AG04450 (cell line): Measurements from ENCODE around the gene GRM8. TPM values are rescaled to one million over a fixed set of nuclear protein-coding genes. Genes with fewer than 3 reads are reported as not detected.

ENCODE experiments used
- CTCF ChIA-PET: fragments of 300-600, 350-600 bp; formaldehyde crosslinking; extraction: SDS; loops from one replicate; lab custom pipeline; 2022; ENCODE audit warnings: antibody characterized with exemption, inconsistent platforms; lab: Charles Lee
- POLR2A ChIA-PET: fragments of 350-600 bp; formaldehyde crosslinking; extraction: SDS; loops from one replicate; lab custom pipeline; 2021; ENCODE audit warnings: antibody characterized with exemption, inconsistent platforms; lab: Yijun Ruan, JAX
- DNase-seq: peaks from one replicate; pipeline ENCODE4 v3.0.0-alpha.2; 2011; ENCODE audit warnings: low read depth, low spot score
- H3K27ac ChIP-seq: one replicate; pipeline ENCODE4 v1.5.1; 2012; ENCODE audit warnings: low read depth, low read length, control low read depth
- H3K27me3 ChIP-seq: one replicate; pipeline ENCODE4 v1.6.0; 2012; ENCODE audit warnings: low read length; ENCODE audit not compliant: control insufficient read depth, insufficient read depth
- H3K4me3 ChIP-seq: 2 replicates; pipeline ENCODE4 v1.5.1; 2011; ENCODE audit warnings: mild to moderate bottlenecking, low read depth, low read length, control low read depth
- H3K9me3 ChIP-seq: 2 replicates; pipeline ENCODE4 v1.5.1; 2012; ENCODE audit warnings: low read length; ENCODE audit not compliant: control insufficient read depth, insufficient read depth
- CTCF ChIP-seq: IDR thresholded peaks from 2 replicates; pipeline ENCODE4 v1.5.1; 2011; ENCODE audit warnings: low read depth, low read length, control low read depth, inconsistent platforms
- polyA plus RNA-seq: library from polyadenylated mRNA; depleted of rRNA; stranded (reverse); fragments of >200 nt; gene quantifications from 2 replicates; pipeline ENCODE4 v1.2.3, GENCODE V29; 2011

GRM8 gene
- polyA plus RNA-seq, 1 experiment, result not detected

GRCh38 chr7:126959649-126960048, 293.1 kb downstream of the GRM8 start:
- POLR2A ChIA-PET, result no interaction called here
- peaks cover 22% of the 10 kb centered on the region for H3K9me3 ChIP-seq
- no peak for TF ChIP-seq CTCF
- no peak for DNase-seq
- CTCF ChIA-PET, result no interaction called here
- no peaks in the 10 kb centered on the region for H3K27me3 ChIP-seq
- no peak overlapping the region for H3K4me3 ChIP-seq
- H3K27ac ChIP-seq, result no peak overlapping the region

GRCh38 chr7:126958367-126958766, 294.4 kb downstream of the GRM8 start:
- Histone ChIP-seq H3K27ac (no peak overlapping the region), H3K9me3 (peaks cover 22% of the 10 kb centered on the region), H3K4me3 (no peak overlapping the region), H3K27me3 (no peaks in the 10 kb centered on the region)
- POLR2A ChIA-PET, result no interaction called here
- CTCF ChIA-PET, result no interaction called here
- DNase-seq, result no peak
- TF ChIP-seq CTCF, result no peak

GRCh38 chr7:126957443-126957842, 295.3 kb downstream of the GRM8 start:
- TF ChIP-seq CTCF, result no peak
- CTCF ChIA-PET, result no interaction called here
- POLR2A ChIA-PET, result no interaction called here
- H3K27ac ChIP-seq, result no peak overlapping the region
- H3K4me3 ChIP-seq, result no peak overlapping the region
- peaks cover 22% of the 10 kb centered on the region for H3K9me3 ChIP-seq
- H3K27me3 ChIP-seq, result no peaks in the 10 kb centered on the region
- no peak for DNase-seq

- Histone ChIP-seq H3K4me3 (no peak overlapping the region), H3K9me3 (peaks cover 14% of the 10 kb centered on the region), H3K27ac (no peak overlapping the region), H3K27me3 (no peaks in the 10 kb centered on the region)
- POLR2A ChIA-PET, result no interaction called here
- no peak for TF ChIP-seq CTCF
- CTCF ChIA-PET, result no interaction called here
- no peak for DNase-seq
These were observed 299.3 kb downstream of the GRM8 start for GRCh38 chr7:126953461-126953860.

GRCh38 chr7:126948664-126949063, 304.1 kb downstream of the GRM8 start:
- Histone ChIP-seq H3K27ac (no peak overlapping the region), H3K27me3 (no peaks in the 10 kb centered on the region), H3K4me3 (no peak overlapping the region), H3K9me3 (peaks cover 3% of the 10 kb centered on the region; the same call in 1 of the 2 replicates)
- DNase-seq, result no peak
- no peak for TF ChIP-seq CTCF
- ChIA-PET CTCF (no interaction called here), POLR2A (no interaction called here)
